ENCODE measurements around the gene ZNF155.

The ZNF155 gene

GRCh38 chr19:44003461-44004009 lies 19.5 kb downstream of the ZNF155 start:
- no peak for DNase-seq (ENCODE audit: low read depth, low spot score)

- DNase-seq (ENCODE audit: low read depth, low spot score) = no peak
Measured at GRCh38 chr19:44005973-44006372, 22.0 kb downstream of the ZNF155 start.

- DNase-seq (ENCODE audit: low read depth, low spot score) = no peak
Measured at GRCh38 chr19:44007473-44007872, 23.5 kb downstream of the ZNF155 start.

- DNase-seq (ENCODE audit: low read depth, low spot score) = no peak
Measured at GRCh38 chr19:44010468-44010867, 26.5 kb downstream of the ZNF155 start.

- no peak for DNase-seq (ENCODE audit: low read depth, low spot score)
Measured at GRCh38 chr19:44019498-44019897, 35.5 kb downstream of the ZNF155 start.

GRCh38 chr19:44021221-44021620 lies 37.2 kb downstream of the ZNF155 start:
- DNase-seq (ENCODE audit: low read depth, low spot score) = no peak

GRCh38 chr19:44024900-44025216 lies 40.9 kb downstream of the ZNF155 start:
- DNase-seq (ENCODE audit: low read depth, low spot score) = no peak

GRCh38 chr19:44025217-44025936 lies 41.4 kb downstream of the ZNF155 start, which contains the start of gene ZNF222:
Gene ZNF222, plus strand, starts transcription at chr19:44025379. Its CDS starts 58 bp downstream, at chr19:44025437.
- DNase-seq (ENCODE audit: low read depth, low spot score) = peak; percentile 55

GRCh38 chr19:44026622-44027021 lies 42.6 kb downstream of the ZNF155 start:
- DNase-seq (ENCODE audit: low read depth, low spot score) = no peak

- no peak for DNase-seq (ENCODE audit: low read depth, low spot score)
Measured at GRCh38 chr19:44032001-44032610, 48.1 kb downstream of the ZNF155 start.

- no peak for DNase-seq (ENCODE audit: low read depth, low spot score)
Measured at GRCh38 chr19:44042147-44042546, 58.2 kb downstream of the ZNF155 start.
